Stimulated activated CD4-positive, alpha-beta T cell treated with anti-CD3 and anti-CD28 coated beads, Interleukin-2, amount 100 ng/mL, for 24 hours (primary cell): ENCODE results near the gene OLFML1.

Source experiments
- DNase-seq, 2 donors: peaks; one replicate each; pipeline ENCODE4 v3.0.0-alpha.2; 2020

Gene OLFML1

GRCh38 chr11:7485186-7486097 is at the start of gene OLFML1:
Gene OLFML1, plus strand, starts transcription at chr11:7485506. Its CDS starts 370 bp downstream, at chr11:7485876.
- no peak for DNase-seq

- no peak for DNase-seq
These were observed 49.2 kb upstream of the OLFML1 start for GRCh38 chr11:7436146-7436545.

DNA sequence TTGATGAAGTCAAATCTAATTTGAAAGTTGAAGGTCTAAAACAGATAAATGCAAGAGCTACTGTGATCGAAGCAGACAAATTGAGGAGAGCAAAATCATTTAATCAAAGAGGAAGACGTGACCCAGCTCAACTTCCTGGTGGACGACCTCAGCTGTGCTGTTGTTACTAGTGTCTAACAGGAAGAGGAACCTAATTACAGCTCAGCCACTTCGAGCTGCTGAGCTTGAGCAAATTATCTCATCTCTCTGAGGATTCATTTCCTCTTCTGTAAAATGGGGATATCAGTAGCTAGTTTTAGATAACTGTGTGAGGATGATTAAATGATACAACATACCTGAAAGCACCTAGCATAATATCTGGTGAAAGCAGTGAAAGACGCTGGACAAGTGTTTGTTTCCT is 48.6 kb upstream of the OLFML1 start:
- DNase-seq, result no peak

GRCh38 chr11:7437696-7438095 is 47.6 kb upstream of the OLFML1 start:
- no peak for DNase-seq

GRCh38 chr11:7439746-7440320 is 45.5 kb upstream of the OLFML1 start:
- DNase-seq, result no peak

DNA sequence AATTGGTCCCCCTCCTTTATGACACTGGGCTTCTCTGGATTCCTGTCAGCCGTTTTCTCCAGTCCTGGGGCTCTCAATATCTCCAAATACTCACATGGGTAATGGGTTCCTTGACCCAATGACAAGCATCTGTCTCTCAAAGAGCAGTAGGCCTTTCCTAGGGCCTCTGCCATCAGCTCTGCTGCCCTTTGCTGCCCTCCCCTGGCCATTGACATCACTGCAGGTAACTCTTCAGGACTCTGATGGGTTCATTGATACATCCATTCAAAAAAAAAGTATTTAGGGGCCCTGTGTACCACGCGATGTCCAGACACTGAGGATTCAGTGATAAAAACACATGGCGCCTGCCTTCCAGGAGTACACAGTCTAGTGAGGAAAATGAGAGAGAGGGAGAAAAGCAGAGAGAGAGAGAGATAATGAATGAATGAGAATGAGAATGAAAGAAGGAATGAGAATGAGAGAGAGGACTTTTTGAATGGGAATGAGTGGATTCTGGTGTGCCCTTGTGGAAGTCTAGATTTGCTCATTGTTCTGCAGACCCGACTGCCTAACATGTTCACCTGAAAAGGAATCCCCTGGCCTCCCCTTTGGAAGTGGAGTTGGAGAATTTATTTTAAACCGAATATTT is 42.6 kb upstream of the OLFML1 start:
- peak; percentile 77 to 81 for DNase-seq

DNA sequence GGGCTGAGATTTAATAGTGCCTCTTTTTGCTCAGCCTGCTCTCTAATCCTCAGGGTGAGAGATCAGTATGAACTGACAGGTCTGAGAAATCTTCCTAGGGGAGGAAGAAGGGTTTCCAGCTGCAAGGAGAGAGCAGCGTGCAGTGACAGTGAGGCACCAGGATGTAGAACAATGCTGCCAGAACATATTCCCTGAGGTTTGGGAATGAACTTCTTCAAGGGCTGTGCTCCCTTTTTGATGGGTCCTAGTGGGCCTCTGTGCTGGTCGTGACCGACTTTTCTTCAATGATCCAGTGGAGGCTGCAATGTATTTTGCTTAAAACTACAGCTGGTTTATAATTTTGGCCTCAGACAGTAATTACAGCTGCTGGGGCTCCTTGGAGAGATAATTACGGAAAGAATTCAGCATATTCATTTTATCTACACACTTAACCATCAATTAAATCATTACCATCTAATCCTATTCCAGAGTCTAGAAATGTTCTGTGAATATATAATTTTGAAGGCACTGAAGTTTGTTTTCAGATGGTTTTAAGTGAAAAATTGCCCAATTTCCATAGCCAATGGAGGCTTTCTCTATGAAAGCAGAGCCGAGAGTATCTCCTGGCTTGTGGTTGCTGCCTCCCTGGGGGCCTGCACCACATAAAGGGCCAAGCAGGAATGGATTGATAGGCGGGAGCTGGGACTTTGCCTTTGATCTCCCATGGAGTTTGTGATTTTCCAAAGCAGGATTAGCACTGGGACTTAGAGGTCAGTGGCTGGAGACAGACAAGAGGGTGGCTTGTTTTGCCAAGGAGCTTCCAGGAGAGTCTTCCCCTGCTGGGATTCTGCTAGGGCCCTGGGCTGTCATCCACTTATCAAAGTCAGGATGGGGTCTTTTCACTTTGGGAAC is 41.0 kb upstream of the OLFML1 start:
- no peak for DNase-seq

DNA sequence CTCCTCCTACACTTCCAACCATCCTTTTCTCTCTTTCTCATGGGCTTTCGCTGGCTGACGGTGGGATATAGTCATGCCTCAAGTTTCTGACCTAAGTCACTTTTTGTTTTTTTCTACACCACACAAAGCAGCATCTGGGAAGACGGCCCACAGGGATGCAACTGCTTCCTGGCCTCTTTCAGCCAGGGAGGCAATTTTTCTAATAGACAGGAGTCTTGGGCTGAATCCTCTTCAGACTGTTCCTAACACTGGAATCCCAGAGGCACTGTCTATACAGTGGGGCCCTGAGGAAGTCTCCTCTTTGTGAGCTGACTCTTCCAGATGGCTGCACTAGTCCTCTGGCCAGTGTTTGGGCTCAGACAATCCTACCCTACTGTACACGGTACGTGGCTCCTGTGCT is 39.7 kb upstream of the OLFML1 start:
- DNase-seq, result no peak

DNA sequence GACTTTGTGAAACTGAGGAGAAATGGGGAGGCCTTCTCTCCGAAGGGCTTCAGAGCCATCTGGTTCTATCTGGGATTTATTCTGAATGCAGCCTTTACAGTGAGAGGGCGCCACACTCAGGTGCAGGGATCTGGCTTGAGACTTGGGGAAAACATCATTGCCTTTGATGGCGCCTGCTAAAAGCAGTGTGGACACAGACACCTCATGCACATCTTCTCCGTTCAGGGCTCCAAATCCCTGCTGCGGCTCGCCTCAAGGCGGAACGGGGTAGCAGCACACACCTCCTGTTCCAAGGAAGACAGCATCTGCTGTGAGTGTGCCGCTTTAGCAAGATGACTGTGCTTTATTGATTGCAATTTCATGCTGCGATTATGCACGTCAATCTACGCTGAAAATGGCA is 37.1 kb upstream of the OLFML1 start:
- no peak for DNase-seq

DNA sequence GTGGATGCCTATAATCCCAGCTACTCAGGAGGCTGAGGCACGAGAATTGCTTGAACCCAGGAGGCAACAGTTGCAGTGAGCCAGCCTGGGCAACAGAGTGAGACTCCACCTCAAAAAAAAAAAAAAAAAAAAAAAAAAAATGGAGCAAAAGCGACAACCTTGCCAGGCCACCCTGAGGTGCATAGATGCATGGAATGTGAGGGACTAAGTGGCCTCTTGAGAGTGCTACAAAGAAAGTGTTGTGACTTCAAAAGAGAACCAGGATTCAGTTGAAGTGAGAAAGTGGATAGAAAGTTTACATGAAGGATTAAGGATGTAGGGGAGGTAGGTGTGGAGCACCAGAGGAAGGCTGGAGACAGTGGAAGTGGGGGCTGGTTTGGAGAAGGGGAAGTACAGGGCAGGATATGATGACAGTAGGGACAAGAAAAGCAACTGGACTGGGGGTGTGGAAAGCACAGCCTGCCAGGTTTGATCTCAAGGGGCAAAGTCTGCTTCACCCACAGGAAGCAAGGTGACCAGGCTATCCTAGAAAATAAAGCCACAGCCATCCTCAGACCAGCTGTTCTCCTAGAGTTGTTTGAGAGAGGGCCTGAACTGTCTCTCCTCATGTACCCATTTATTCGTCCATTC is 36.0 kb upstream of the OLFML1 start:
- no peak for DNase-seq

- no peak for DNase-seq
These were observed 35.5 kb upstream of the OLFML1 start for GRCh38 chr11:7449841-7450214.

- DNase-seq, result no peak
These were observed 34.5 kb upstream of the OLFML1 start for GRCh38 chr11:7450836-7451235.

DNA sequence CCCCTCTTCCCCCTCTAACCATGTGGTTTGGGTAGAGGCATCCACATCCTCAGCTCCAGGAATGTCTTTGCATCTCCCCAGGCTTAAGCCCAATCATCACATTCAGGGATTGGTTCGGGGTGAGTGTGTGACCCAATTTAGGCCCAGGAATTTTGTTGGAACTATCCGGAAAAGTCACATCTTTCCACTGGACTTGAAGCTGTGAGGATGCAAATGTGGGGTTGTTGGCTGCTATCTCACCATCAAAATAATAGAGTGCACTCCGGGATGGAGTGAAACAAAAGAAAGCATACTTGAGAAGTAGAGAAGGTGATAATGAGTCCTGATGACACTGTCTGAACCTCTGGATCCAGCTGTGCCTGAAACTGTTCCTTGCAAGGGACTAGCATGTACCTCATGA is 33.8 kb upstream of the OLFML1 start:
- no peak for DNase-seq

DNA sequence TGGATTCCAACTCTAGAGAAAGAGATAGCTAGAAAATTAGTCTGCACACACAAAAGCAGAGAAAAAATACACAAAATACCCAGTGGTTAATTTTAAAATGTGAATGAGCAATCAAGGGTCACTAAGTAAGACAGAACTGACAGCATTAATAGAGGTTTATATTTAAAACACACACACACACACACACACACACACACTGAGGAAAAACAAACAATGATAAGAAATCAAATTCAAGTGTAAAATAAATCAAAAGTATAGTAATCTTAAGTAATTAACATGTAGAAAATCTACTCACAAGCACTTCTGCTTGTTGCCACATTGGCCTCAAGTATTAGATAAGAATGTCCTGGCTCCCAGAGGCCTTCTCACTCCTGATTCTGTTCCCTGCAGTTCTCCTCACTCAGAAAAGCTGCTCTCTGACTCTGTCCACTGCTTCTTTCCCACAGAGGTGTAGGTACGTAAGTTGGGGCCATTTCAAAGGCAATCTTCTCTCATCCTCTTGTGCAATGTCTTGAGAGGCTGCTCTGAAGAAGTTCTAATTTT is 33.3 kb upstream of the OLFML1 start:
- DNase-seq, result no peak

DNA sequence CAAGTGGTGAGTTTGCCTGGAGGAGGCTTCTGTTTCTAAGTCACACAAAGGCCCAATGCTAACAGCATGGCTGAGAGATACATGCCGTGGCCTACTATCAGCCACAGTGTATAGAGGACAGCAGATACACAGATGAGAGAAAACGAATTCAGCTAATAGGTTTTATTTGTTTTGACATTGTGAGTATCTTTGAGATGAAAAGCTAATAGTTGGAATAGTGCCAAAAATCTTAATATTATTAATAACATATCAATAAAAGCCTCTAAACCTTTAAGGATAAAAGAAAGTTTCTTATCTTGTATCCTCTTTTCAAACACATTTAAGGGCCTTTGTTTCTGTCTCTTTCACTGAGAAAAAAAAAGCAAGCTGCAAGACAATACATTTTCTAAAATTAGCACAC is 30.5 kb upstream of the OLFML1 start:
- DNase-seq, result no peak

DNA sequence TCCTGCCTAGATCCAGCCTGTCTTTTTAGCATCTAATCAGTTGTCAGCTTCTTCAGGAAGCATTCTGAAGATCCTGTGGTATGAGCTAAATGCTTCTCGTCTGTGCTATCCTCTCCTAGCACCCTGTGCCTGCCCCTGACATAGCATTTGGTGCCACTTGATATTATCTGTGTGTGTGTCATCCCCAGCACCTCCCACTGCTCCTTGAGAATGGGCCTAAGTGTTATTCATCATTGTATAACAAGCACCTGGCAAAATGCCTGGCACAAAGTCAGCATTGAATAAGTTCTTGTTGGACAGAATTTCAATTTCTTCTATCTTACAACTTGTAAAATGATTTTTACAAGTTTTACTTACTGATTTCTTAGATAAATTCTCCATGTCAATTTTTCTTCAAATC is 28.1 kb upstream of the OLFML1 start:
- DNase-seq, result no peak

GRCh38 chr11:7462706-7463105 is 22.6 kb upstream of the OLFML1 start:
- DNase-seq, result no peak

GRCh38 chr11:7467652-7468051 is 17.7 kb upstream of the OLFML1 start:
- no peak for DNase-seq

- DNase-seq, result no peak
These were observed 15.9 kb upstream of the OLFML1 start for GRCh38 chr11:7469351-7469865.

GRCh38 chr11:7471071-7471470 is 14.2 kb upstream of the OLFML1 start:
- no peak for DNase-seq

GRCh38 chr11:7473717-7474116 is 11.6 kb upstream of the OLFML1 start:
- DNase-seq, result no peak

DNA sequence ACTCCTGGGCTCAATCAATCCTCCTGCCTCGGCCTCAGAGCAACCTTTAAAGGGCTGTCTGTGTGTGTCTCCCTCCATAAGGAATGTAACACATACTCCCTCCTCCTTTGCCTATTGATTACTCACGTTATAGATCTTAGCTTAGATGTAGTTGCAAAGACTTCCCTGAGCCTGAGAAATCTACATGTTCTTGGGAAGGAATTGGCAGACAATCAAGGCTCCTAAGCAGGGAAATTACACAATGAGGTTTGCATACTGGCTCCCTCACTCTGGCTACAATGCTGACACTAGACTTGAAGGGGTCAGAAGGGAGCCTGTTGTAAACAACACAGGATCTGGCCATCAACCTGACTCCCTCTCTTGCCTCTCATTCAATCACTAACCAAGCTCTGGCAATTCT is 5.2 kb upstream of the OLFML1 start:
- DNase-seq, result no peak
